Skeletal muscle satellite cell (primary cell): Measurements from ENCODE around the gene MYO5B. TPM values are rescaled to one million over a fixed set of nuclear protein-coding genes. Genes with fewer than 3 reads are reported as not detected.
"Not testable (repeated sequence)": the region's sequence is repeated elsewhere in the genome, so short reads cannot be mapped to it uniquely, and the experiment has no call there.

Experiments
- H3K27me3 ChIP-seq: 2 replicates; pipeline ENCODE4 v1.7.0; 2013; ENCODE audit warnings: low read length; ENCODE audit not compliant: control insufficient read depth, insufficient read depth
- H3K36me3 ChIP-seq: 2 replicates; pipeline ENCODE4 v1.7.0; 2013; ENCODE audit warnings: mild to moderate bottlenecking, control low read depth, low read length; ENCODE audit not compliant: insufficient read depth
- H3K4me1 ChIP-seq: 2 replicates; pipeline ENCODE4 v1.7.0; 2013; ENCODE audit warnings: low read length; ENCODE audit not compliant: control insufficient read depth, insufficient read depth
- H3K4me2 ChIP-seq: 2 replicates; pipeline ENCODE4 v1.7.0; 2013; ENCODE audit warnings: mild to moderate bottlenecking, low read length
- H3K4me3 ChIP-seq: 2 replicates; pipeline ENCODE4 v1.7.0; 2013; ENCODE audit warnings: low read length
- H3K9ac ChIP-seq: 2 replicates; pipeline ENCODE4 v1.7.0; 2013; ENCODE audit warnings: mild to moderate bottlenecking, low read depth, low read length, moderate library complexity
- H3K9me3 ChIP-seq: replicated peaks from 2 replicates; pipeline ENCODE4 v1.7.0; 2013; ENCODE audit warnings: mild to moderate bottlenecking, control low read depth, low read length
- total RNA-seq: library from RNA; depleted of rRNA; stranded (reverse); fragments of >200 nt; gene quantifications from 2 replicates; pipeline ENCODE4 v1.2.3, GENCODE V29; 2012; rRNA removed

Gene MYO5B
- total RNA-seq, result under 0.01 TPM in 2 replicates

GRCh38 chr18:50194631-50195532 is at the start of gene MYO5B:
Gene MYO5B, minus strand, starts transcription at chr18:50195147. Its CDS starts 354 bp downstream, at chr18:50194793.
- Histone ChIP-seq H3K27me3 (peaks cover 81% of the 10 kb centered on the region), H3K4me2 (peak within 1 kb of the TSS; percentile 74), H3K36me3 (no peaks in the 10 kb centered on the region), H3K4me1 (no peaks in the 10 kb centered on the region), H3K9ac (no peak within 1 kb of the TSS), H3K4me3 (peak within 1 kb of the TSS; percentile 54), H3K9me3 (no peaks in the 10 kb centered on the region)

GRCh38 chr18:50241768-50242167 is 46.8 kb upstream of the MYO5B start:
- H3K27me3 ChIP-seq, H3K4me1 ChIP-seq, H3K36me3 ChIP-seq, H3K4me3 ChIP-seq, H3K9ac ChIP-seq, H3K9me3 ChIP-seq, H3K4me2 ChIP-seq: not testable (repeated sequence)

- H3K36me3 ChIP-seq, result no peaks in the 10 kb centered on the region
- H3K9ac ChIP-seq, result no peak overlapping the region
- no peak overlapping the region for H3K4me3 ChIP-seq
- no peaks in the 10 kb centered on the region for H3K9me3 ChIP-seq
- no peaks in the 10 kb centered on the region for H3K27me3 ChIP-seq
- no peaks in the 10 kb centered on the region for H3K4me1 ChIP-seq
- no peak overlapping the region for H3K4me2 ChIP-seq
Observed at GRCh38 chr18:50240080-50240563, 45.2 kb upstream of the MYO5B start.

- Histone ChIP-seq H3K9ac (no peak overlapping the region), H3K36me3 (no peaks in the 10 kb centered on the region), H3K4me1 (no peaks in the 10 kb centered on the region), H3K27me3 (peaks cover 16% of the 10 kb centered on the region), H3K4me2 (no peak overlapping the region), H3K9me3 (no peaks in the 10 kb centered on the region), H3K4me3 (no peak overlapping the region)
Observed at GRCh38 chr18:50232419-50232818, 37.5 kb upstream of the MYO5B start.

- no peaks in the 10 kb centered on the region for H3K36me3 ChIP-seq
- H3K4me2 ChIP-seq, result no peak overlapping the region
- no peak overlapping the region for H3K9ac ChIP-seq
- peaks cover 16% of the 10 kb centered on the region for H3K27me3 ChIP-seq
- H3K4me3 ChIP-seq, result no peak overlapping the region
- H3K4me1 ChIP-seq, result no peaks in the 10 kb centered on the region
- no peaks in the 10 kb centered on the region for H3K9me3 ChIP-seq
Observed at GRCh38 chr18:50231621-50232020, 36.7 kb upstream of the MYO5B start.

- H3K4me2 ChIP-seq, H3K4me1 ChIP-seq, H3K36me3 ChIP-seq, H3K27me3 ChIP-seq, H3K9ac ChIP-seq, H3K9me3 ChIP-seq, H3K4me3 ChIP-seq: not testable (repeated sequence)
Observed at GRCh38 chr18:50220249-50220648, 25.3 kb upstream of the MYO5B start.

- Histone ChIP-seq H3K4me3 (no peak overlapping the region), H3K9ac (no peak overlapping the region), H3K27me3 (peaks cover 3% of the 10 kb centered on the region), H3K9me3 (no peaks in the 10 kb centered on the region), H3K4me1 (no peaks in the 10 kb centered on the region), H3K36me3 (no peaks in the 10 kb centered on the region), H3K4me2 (no peak overlapping the region)
Observed at GRCh38 chr18:50218432-50219197, 23.7 kb upstream of the MYO5B start.

GRCh38 chr18:50209311-50209710 is 14.4 kb upstream of the MYO5B start:
- H3K36me3 ChIP-seq, result no peaks in the 10 kb centered on the region
- H3K9ac ChIP-seq, result no peak overlapping the region
- no peak overlapping the region for H3K4me3 ChIP-seq
- H3K9me3 ChIP-seq, result no peaks in the 10 kb centered on the region
- H3K4me2 ChIP-seq, result no peak overlapping the region
- peaks cover 32% of the 10 kb centered on the region for H3K27me3 ChIP-seq
- H3K4me1 ChIP-seq, result no peaks in the 10 kb centered on the region

- Histone ChIP-seq H3K9me3 (no peaks in the 10 kb centered on the region), H3K4me3 (no peak overlapping the region), H3K4me2 (no peak overlapping the region), H3K27me3 (peaks cover 37% of the 10 kb centered on the region), H3K9ac (no peak overlapping the region), H3K4me1 (no peaks in the 10 kb centered on the region), H3K36me3 (no peaks in the 10 kb centered on the region)
Observed at GRCh38 chr18:50207722-50208121, 12.8 kb upstream of the MYO5B start.

GRCh38 chr18:50203801-50204604 is 9.1 kb upstream of the MYO5B start:
- Histone ChIP-seq H3K9ac (no peak overlapping the region), H3K4me1 (no peaks in the 10 kb centered on the region), H3K36me3 (no peaks in the 10 kb centered on the region), H3K9me3 (no peaks in the 10 kb centered on the region), H3K4me3 (no peak overlapping the region), H3K4me2 (peak overlapping the region; percentile 70), H3K27me3 (peaks cover 42% of the 10 kb centered on the region)

- no peaks in the 10 kb centered on the region for H3K9me3 ChIP-seq
- H3K36me3 ChIP-seq, result no peaks in the 10 kb centered on the region
- H3K27me3 ChIP-seq, result peaks cover 54% of the 10 kb centered on the region
- no peak overlapping the region for H3K4me3 ChIP-seq
- no peaks in the 10 kb centered on the region for H3K4me1 ChIP-seq
- H3K9ac ChIP-seq, result no peak overlapping the region
- no peak overlapping the region for H3K4me2 ChIP-seq
Observed at GRCh38 chr18:50201476-50202018, 6.6 kb upstream of the MYO5B start.
